Stimulated activated CD4-positive, alpha-beta T cell treated with anti-CD3 and anti-CD28 coated beads, TNF-alpha, amount 100 ng/mL, for 48 hours (primary cell): ENCODE measurements around the gene HMBS.

Source experiments
- DNase-seq, 3 donors: peaks; one replicate each; pipeline ENCODE4 v3.0.0-alpha.2; 2020; ENCODE audit warnings: low read depth in 3 of 3

Gene HMBS

GRCh38 chr11:119067371-119068222 lies 17.1 kb upstream of the HMBS start, which contains the start of gene VPS11:
VPS11 (plus strand) TSS chr11:119067818; CDS start chr11:119067824, 6 bp downstream.
- DNase-seq, result peak; percentile 97 to 98 (median 97)

- DNase-seq, result no peak
Observed at GRCh38 chr11:119077839-119078238, 6.8 kb upstream of the HMBS start.

- DNase-seq, result no peak
Observed at GRCh38 chr11:119078675-119079420, 5.8 kb upstream of the HMBS start.

- no peak for DNase-seq
Observed at GRCh38 chr11:119081682-119082260, 2.9 kb upstream of the HMBS start.

- no peak for DNase-seq
Observed at GRCh38 chr11:119085437-119085847, 761 bp downstream of the HMBS start.

- DNase-seq, result no peak
Observed at GRCh38 chr11:119087123-119087522, 2.4 kb downstream of the HMBS start.

GRCh38 chr11:119087747-119088241 lies 3.1 kb downstream of the HMBS start:
- DNase-seq, result no peak

GRCh38 chr11:119088406-119088805 lies 3.7 kb downstream of the HMBS start:
- DNase-seq, result no peak

GRCh38 chr11:119089319-119089718 lies 4.6 kb downstream of the HMBS start:
- no peak for DNase-seq

GRCh38 chr11:119091178-119091577 lies 6.5 kb downstream of the HMBS start:
- DNase-seq, result no peak

GRCh38 chr11:119091966-119092879 lies 7.5 kb downstream of the HMBS start:
- DNase-seq, result no peak

GRCh38 chr11:119092880-119093842 lies 8.5 kb downstream of the HMBS start:
- DNase-seq, result no peak

- DNase-seq, result peak in 1 of 3 donors; percentile 39
Observed at GRCh38 chr11:119093942-119094815, 9.5 kb downstream of the HMBS start.

GRCh38 chr11:119094816-119095065 lies 10.1 kb downstream of the HMBS start:
- DNase-seq, result peak in 1 of 3 donors; percentile 40

GRCh38 chr11:119095066-119095880 lies 10.6 kb downstream of the HMBS start:
- DNase-seq, result peak; percentile 98 to 100 (median 99)

GRCh38 chr11:119099711-119100110 lies 15.0 kb downstream of the HMBS start:
- DNase-seq, result no peak

- no peak for DNase-seq
Observed at GRCh38 chr11:119100246-119100970, 15.7 kb downstream of the HMBS start.
